ENCODE results near the gene GBP2. TPM values are rescaled to one million over a fixed set of nuclear protein-coding genes. Genes with fewer than 3 reads are reported as not detected.

The GBP2 gene
- total RNA-seq, 4 donors from 2014 or later: 63.0 to 83.6 (median 81.8) TPM

GRCh38 chr1:89121641-89122040, 4.3 kb downstream of the GBP2 start:
- intact Hi-C loops (cut with DNase I; ENCODE audit: low total_unique reads): no loop called here
- 93 to 94% methylated on average over 8 of the region's 8 CpGs for WGBS, 2 donors
- TF ChIP-seq CTCF (IDR thresholded peaks at IDR 0.05) (no peak), POLR2A (IDR thresholded peaks at IDR 0.05) (no peak)

GRCh38 chr1:89114662-89115061, 11.3 kb downstream of the GBP2 start:
- H3K4me3 ChIP-seq (ENCODE audit: low read depth, poor library complexity, severe bottlenecking): no peak overlapping the region
- intact Hi-C loops (cut with DNase I; ENCODE audit: low total_unique reads): no loop called here
- 79 to 87% methylated on average over 2 of the region's 2 CpGs for WGBS, 2 donors
- DNase-seq (ENCODE audit: low spot score in 2 of 2): no peak
- TF ChIP-seq POLR2A (IDR thresholded peaks at IDR 0.05) (no peak), CTCF (IDR thresholded peaks at IDR 0.05) (no peak)

More at GRCh38 chr1:89121641-89122040, 4.3 kb downstream of the GBP2 start:
- no peak for DNase-seq (ENCODE audit: low spot score in 2 of 2)
- H3K4me3 ChIP-seq (ENCODE audit: low read depth, poor library complexity, severe bottlenecking): no peak overlapping the region

- TF ChIP-seq CTCF (IDR thresholded peaks at IDR 0.05): no peak
- TF ChIP-seq POLR2A (IDR thresholded peaks at IDR 0.05): no peak
- no peak for DNase-seq (ENCODE audit: low spot score in 2 of 2)
- 77 to 78% methylated on average over 5 of the region's 5 CpGs for WGBS, 2 donors
- H3K4me3 ChIP-seq (ENCODE audit: low read depth, poor library complexity, severe bottlenecking): no peak overlapping the region
- intact Hi-C loops (cut with DNase I; ENCODE audit: low total_unique reads): no loop called here
These were observed 12.9 kb downstream of the GBP2 start for GRCh38 chr1:89112871-89113613.

GRCh38 chr1:89104687-89105086, 21.2 kb downstream of the GBP2 start:
- intact Hi-C loops (cut with DNase I; ENCODE audit: low total_unique reads): no loop called here
- WGBS, 2 donors: 96 to 98% methylated on average over 17 of the region's 17 CpGs

GRCh38 chr1:89104147-89104546, 21.8 kb downstream of the GBP2 start:
- intact Hi-C loops (cut with DNase I; ENCODE audit: low total_unique reads): no loop called here
- no peak overlapping the region for H3K4me3 ChIP-seq (ENCODE audit: low read depth, poor library complexity, severe bottlenecking)
- WGBS, 2 donors: 70 to 73% methylated on average over 2 of the region's 2 CpGs
- no peak for DNase-seq (ENCODE audit: low spot score in 2 of 2)
- TF ChIP-seq CTCF (IDR thresholded peaks at IDR 0.05) (no peak), POLR2A (IDR thresholded peaks at IDR 0.05) (no peak)

More at GRCh38 chr1:89104687-89105086, 21.2 kb downstream of the GBP2 start:
- no peak overlapping the region for H3K4me3 ChIP-seq (ENCODE audit: low read depth, poor library complexity, severe bottlenecking)
- TF ChIP-seq CTCF (IDR thresholded peaks at IDR 0.05) (no peak), POLR2A (IDR thresholded peaks at IDR 0.05) (no peak)
- DNase-seq (ENCODE audit: low spot score in 2 of 2): no peak

GRCh38 chr1:89102021-89102420, 23.9 kb downstream of the GBP2 start:
- intact Hi-C loops (cut with DNase I; ENCODE audit: low total_unique reads): no loop called here

More at GRCh38 chr1:89102021-89102420, 23.9 kb downstream of the GBP2 start:
- H3K4me3 ChIP-seq (ENCODE audit: low read depth, poor library complexity, severe bottlenecking): no peak overlapping the region
- no peak for DNase-seq (ENCODE audit: low spot score in 2 of 2)
- TF ChIP-seq POLR2A (IDR thresholded peaks at IDR 0.05) (no peak), CTCF (IDR thresholded peaks at IDR 0.05) (no peak)
